OCI-LY3 (cell line): Measurements from ENCODE around the gene TLE3.

ENCODE experiments used
- EZH2phosphoT487 ChIP-seq: fragments of 200-600 bp; shearing (Covaris generic); IDR thresholded peaks from 2 replicates; pipeline ENCODE4 v1.6.1; 2018; ENCODE audit warnings: antibody characterized with exemption, mixed run types, low read depth
- TF ChIP-seq, protein P1 (sequence below): fragments of 200-600, 300-600 bp; sonication (generic); IDR thresholded peaks from 2 replicates; pipeline ENCODE4 v1.5.1; 2014; ENCODE audit warnings: antibody characterized with exemption, low read length, low read depth

DNA sequence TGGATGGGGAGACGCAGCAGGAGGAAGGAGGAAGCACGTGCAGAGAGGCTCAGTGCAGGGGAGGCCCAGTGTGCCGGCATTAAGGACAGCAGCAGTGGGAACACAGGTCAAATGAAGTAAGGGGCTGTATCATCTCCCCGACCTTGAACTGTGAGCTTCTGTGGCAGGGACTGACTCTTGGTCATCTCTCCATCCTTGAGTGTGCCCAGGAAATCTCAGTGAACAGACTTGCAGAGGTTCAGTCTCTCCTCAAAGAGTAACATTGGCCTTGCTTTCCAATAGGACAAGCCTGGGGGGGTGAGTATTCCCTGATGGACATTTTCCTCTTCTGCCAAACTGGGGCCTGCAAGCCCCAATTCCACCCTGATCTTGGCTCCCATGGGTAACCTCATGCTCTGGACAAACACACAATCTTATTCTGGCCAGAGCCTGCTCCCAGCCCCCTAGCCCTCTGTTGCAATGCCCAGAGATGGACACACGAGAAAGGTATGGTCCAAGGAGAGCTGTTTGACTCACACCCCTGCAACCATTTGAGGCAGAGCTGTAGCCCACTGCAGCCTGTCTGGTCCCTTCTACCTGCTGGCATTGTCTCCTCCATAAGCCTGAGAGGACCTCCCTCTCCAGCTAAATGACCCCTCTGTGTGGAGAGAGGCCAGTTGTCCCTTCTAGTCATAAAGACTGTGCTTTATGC is 50.9 kb downstream of the TLE3 start:
- TF ChIP-seq, protein P1, sequence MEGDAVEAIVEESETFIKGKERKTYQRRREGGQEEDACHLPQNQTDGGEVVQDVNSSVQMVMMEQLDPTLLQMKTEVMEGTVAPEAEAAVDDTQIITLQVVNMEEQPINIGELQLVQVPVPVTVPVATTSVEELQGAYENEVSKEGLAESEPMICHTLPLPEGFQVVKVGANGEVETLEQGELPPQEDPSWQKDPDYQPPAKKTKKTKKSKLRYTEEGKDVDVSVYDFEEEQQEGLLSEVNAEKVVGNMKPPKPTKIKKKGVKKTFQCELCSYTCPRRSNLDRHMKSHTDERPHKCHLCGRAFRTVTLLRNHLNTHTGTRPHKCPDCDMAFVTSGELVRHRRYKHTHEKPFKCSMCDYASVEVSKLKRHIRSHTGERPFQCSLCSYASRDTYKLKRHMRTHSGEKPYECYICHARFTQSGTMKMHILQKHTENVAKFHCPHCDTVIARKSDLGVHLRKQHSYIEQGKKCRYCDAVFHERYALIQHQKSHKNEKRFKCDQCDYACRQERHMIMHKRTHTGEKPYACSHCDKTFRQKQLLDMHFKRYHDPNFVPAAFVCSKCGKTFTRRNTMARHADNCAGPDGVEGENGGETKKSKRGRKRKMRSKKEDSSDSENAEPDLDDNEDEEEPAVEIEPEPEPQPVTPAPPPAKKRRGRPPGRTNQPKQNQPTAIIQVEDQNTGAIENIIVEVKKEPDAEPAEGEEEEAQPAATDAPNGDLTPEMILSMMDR = no peak
- no peak for TF ChIP-seq EZH2phosphoT487
